ENCODE results near the gene WDR91.

The WDR91 gene

DNA sequence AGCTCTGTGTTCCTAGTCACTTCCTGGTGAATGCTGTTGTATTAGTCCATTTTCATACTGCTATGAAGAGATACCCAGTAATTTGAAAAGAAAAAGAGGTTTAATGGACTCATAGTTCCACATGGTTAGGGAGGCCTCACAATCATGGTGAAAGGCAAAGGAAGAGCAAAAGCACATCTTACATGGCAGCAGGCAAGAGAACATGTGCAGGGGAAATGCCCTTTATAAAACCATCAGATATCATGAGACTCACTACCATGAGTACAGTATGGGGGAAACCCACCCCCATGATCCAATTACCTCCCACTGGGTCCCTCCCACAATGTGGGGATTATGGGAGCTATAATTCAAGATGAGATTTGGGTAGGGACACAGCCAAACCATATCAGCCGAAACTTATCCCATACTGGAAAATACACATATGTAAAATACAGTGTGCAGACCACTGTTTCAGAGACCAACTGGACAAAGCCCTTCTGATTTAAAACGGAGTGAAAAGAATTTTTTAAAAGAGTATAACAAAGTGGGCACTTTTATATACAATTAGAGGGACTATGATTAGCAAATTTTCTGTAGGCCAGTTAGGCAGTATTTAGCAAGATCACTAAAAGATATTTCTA is 48.8 kb downstream of the WDR91 start:
- DNase-seq (ENCODE audit: low read depth in 3 of 3, low spot score in 1 of 3): no peak

DNA sequence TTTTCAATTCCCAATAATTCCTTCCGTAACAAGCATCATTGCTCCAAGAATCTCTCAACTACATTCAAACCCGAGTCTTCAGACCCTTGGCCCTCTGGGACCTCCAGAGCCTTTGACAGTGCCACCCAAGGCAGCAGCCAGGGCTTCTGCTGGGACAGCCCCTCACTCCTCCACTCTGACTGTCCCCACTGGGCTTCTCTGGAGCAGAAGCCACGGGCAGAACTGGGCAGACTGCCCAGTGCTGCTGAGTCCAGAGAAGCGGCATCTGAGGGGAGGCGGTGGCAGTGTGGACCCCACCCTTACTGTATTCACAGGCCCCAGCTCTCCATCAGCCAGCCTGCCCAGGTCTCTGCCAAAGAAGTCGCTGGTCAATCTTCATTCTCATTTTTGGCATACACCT is 49.7 kb downstream of the WDR91 start:
- DNase-seq (ENCODE audit: low read depth in 3 of 3, low spot score in 1 of 3): no peak

DNA sequence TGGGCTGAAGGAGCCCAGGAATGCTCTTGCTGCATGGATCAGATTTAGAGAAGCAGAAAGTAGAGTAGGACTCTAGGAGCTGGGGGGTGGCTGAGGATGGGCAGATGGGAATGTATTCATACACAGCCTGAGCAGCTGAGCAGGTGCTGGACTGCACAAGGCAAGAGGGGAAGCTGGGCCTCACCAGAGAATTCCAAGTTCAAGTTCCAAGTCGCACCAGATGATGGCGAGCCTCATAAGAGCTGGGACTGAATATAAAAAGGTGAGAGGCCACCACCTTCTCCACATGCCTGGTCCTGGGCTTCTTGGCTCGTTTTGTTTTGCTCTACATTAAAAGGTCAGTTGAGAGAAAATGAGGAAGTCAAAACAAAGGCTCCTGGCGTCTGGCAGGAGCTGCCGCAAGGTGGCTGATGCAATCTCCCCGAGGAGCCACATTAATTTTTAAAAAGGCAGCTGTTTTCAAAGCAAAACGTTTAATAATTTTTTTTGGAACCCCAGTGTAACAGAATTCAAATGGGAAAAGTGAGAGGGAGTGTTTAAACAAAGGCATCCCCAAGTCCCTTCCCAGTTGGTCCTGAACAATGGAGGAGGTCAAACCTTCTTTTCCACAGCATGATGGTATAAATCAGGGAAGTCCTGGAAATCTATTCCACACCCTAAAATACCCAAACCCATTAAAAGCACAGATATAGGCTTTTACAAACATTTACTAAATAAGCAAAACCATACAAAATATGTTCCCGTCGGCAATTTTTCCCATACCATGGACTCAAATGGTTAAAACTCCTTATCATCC is 50.3 kb downstream of the WDR91 start:
- DNase-seq (ENCODE audit: low read depth in 3 of 3, low spot score in 1 of 3): no peak

DNA sequence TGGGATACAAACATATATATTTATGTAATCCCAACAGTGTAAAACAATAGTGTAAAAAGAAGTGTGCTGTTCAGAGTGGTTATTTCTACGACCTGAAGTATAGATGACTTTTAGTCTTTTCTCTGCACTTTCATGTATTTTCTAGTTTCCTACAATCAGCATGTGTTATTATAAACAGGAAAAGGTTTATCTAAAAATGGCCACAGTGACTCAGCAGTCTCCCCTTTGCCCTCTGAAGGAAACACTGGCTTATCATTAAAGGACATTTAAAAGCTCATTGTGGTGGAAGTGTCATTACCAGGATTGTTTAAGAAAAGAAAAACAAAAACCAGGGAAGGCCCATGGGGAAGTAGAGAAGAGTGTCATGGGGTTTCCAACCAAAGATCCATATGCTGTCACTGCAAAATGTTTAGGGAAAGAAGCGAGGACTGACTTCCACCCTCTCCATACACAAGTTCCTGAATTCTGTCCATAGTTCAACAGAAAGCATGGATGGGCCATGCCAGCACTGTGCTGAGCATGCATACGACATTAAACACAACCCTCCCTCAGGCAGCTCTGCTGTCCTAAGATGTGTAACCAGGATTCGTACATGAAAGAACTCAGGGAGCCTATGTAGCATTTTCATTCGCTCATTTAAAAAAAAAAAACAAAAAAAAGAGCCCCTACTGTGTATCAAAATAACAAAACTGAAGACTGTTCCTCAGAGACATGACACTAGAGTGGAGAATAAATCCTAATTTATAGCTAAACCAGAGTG is 51.0 kb downstream of the WDR91 start:
- no peak for DNase-seq (ENCODE audit: low read depth in 3 of 3, low spot score in 1 of 3)

DNA sequence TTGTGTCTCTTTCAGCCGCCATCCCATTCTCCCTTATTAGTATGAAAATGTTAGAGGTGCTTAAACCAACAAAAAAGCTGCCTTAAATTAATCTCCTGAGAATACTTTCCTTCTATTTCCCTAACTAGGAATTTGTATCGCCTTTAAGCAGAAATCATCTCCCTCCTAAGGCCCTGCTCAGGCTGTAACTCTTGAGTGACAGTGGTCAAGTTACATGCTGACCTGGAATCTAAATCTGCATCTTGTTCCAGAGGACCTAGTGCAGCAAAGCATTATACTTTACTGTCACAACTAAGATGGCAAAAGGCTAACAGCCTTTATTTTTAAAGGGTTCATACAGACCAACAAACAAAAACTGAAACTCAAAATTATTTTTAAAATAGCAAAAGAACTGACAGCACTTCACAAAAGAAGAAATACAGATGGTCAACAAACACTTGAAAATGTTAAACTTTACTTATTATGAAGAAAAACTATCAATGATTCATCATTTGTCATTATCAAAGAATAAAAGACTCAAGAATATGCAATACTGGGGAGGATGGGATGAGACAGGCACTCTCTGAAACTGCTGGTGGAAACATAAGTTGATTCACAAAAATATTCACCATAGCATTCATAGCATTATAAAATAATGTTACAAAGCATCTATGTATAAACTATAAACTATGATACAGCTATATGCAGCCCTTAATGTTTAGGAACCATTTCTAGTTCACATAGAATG is 51.8 kb downstream of the WDR91 start:
- DNase-seq (ENCODE audit: low read depth in 3 of 3, low spot score in 1 of 3): no peak

DNA sequence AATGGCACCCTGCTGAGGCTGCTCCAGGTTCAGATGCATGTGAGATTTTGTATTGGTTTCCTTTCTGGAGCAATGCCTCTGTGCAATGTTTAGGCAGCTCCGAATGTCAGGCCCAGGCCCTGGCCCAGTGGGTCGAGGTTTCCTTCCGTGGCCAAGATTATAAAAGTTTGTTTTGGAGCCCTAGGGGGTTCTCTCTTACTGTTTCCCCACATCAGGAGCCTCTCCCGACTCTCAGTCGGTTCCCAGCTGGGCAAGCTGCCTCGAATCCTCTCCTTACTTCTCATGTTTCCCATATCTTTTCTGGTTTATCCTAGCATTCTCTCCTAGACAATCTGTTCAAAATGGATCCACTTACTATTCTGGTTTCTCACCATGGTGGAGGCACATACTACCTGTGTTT is 52.5 kb downstream of the WDR91 start:
- no peak for DNase-seq (ENCODE audit: low read depth in 3 of 3, low spot score in 1 of 3)

DNA sequence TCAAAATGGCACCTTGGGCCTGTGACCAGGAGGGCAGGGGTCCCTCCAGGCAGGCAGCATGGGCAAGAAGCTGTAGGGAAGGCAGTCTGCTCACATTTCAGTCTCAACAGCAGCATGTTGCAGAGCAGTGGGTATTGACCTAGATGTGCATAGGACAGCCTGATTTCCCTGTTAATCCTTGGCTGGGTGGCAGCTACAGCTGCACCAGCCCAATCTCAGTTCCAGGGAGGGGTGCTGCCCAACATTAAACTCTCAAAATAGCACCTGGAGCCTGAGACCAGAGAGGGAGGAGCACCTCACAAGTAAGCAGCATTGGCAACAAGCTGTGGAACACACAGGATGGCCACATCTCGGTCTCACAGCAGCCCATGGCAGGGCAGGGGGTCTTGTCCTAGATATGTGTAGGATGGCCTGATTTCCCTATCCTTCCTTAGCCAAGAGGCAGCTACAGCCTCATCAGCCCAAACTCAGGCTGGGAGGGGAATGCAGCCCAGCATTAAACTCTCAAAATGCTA is 53.1 kb downstream of the WDR91 start:
- DNase-seq (ENCODE audit: low read depth in 3 of 3, low spot score in 1 of 3): no peak

DNA sequence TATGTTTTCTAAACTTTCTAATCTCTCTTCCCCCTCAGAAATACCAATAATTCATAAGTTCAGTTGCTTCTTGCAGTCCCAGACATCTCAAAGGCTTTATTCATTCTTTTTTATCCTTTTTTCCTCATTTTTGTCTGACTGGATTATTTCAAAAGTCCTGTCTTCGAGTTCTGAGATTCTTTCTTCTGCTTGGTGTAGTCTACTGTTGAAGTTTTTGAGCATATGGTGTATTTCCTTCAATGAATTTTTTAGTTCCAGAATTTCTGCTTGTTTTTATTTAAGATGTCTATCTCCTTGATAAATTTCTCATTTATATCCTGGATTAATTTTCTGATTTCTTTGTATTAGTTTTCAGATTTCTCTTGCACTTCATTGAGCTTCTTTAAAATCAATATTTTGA is 55.0 kb downstream of the WDR91 start:
- DNase-seq (ENCODE audit: low read depth in 3 of 3, low spot score in 1 of 3): no peak

DNA sequence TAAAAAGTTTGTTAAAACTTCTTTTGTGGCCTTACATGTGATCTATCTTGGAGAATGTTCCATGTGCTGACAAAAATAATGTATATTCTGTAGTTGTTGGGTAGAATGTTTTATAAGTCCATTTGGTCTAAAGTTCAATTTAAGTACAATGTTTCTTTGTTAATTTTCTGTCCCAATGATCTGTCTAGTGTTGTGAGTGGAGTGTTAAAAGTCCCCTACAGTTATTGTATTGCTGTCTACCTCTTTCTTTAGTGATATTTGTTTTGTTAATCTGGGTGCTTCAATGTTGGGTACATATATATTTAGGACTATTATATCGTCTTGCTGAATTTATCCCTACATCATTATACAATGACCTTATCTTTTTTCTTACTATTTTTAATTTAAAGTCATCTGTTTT is 56.6 kb downstream of the WDR91 start:
- no peak for DNase-seq (ENCODE audit: low read depth in 3 of 3, low spot score in 1 of 3)

DNA sequence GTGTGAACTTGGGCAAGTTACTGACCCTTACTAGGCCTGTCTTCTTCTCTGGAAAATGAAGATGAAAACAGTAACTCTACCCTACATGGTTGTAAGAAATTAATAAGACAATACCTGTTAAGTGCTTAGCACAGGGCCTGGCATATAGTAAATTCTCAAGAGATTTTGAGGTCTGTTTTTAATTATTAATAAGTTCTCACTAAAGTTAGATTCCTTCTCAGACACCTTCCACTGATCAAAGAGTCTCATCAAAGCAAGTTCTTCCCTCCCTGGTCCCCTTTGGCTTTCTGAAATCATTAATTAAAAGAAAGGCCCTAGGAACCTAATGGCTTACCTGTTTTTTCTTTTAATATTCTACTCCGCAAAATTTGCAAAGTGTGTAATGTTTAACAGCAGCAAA is 58.9 kb downstream of the WDR91 start:
- no peak for DNase-seq (ENCODE audit: low read depth in 3 of 3, low spot score in 1 of 3)

DNA sequence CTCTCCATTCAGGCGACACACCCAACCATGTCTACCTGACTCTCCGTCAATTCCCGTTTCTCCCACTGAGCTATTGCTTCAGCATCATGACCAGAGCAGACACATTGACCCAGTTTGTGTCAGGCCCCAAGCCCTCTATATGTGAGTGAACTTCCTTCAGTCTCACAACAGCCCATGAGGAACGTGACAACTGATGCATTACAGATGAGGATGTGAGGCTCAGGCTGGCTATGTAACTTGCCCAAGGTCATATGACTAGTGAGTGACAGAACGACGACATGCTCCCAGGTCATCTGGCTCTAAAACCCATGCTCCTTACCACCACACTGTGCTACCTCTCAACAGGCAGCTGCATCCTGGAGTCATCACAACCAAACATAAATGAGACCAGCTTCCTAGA is 59.8 kb downstream of the WDR91 start:
- no peak for DNase-seq (ENCODE audit: low read depth in 3 of 3, low spot score in 1 of 3)

DNA sequence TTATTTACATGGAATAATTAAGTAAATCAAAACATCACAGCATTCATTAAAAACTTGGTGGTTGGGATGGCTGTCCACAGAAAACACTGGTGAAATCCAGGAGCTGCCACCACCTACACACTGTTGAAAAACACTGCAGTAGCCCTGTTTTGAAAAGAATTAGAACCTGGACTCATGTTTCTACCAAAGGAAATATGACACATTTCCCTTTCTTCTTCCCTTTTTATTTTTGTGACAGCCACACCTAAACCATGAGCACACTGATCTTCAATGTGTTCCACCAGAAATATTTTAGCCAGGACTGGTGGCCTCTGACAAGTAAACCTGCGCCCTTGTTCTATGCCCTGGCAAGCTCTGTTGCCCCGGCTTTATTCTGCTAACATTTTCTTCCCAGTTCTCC is 60.2 kb downstream of the WDR91 start:
- DNase-seq (ENCODE audit: low read depth in 3 of 3, low spot score in 1 of 3): no peak

DNA sequence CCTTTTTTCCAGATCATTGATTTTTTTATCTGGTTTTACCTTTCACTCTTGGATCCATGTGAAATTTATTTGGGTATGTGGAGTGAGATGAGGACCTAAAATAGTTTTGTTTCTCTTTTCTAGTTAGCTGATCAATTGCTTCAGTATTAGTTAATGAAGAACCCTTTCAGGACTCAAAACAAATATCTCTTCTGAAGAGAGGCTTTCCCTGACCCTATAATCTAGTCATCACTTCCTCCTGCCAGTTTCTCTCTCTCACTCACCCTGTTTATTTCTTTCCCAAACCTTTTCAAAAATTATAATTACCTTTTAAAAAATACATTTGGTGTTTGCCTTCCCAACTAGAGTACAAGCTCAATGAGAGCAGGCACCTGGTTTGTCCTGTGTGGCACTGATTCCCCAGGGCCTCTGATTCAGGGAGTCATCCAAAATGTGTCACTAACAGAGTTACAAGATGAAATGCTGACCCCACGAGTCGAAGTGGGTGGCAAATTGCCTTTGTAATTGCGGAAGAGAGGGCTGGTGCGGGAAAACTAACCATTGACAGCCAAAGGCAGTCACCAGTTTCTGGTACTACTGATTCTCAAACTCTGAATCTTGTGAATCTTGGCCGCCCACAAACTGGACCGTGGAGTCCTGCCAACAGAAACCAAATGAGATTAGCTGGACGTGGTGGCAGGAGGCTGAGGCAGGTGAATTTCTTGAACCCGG is 61.1 kb downstream of the WDR91 start:
- DNase-seq (ENCODE audit: low read depth in 3 of 3, low spot score in 1 of 3): no peak

DNA sequence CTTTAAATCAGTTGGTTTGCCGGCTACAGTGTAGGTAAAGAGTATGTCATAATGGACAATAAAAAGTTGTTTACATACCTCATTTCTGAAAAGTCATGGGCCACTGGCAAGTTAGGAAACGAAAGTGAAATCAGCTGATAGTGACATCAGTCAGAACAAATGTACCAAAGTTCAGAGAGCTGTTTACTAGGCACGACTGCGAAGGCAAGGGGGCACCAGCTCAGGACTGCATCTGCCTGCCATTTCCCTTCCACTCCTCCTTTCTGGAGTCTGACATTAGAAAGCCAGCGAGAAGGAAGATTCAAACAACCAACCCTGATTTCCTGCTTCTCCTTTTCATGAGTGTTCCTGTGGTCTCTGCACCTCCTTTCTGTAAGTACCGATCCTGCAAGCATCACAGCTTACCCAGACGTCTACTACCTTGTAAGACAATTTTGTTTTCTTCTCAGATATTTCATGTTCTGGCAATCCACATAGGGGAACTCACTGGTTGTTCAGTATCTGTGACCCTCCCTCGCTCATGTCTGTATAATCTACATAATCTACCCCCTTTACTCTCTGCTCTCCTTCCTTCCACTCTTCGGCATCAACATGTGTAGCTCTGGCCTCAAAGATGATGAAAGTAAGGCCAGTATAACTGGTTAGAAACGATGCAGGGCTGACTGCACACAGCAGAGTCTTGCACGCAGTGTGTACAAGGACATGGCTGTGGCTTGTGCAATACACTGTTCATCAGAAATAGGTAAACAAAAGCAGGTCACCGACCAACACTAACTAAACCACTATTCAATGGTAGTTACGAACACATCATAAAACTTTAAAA is 63.2 kb downstream of the WDR91 start, which contains the start of gene TMEM140:
Gene TMEM140 (plus strand): TSS at position 174 of the 823 bp plus-strand sequence. CDS start 16,370 bp downstream, outside the sequence.
- peak in 1 of 3 donors; percentile 28 for DNase-seq (ENCODE audit: low read depth in 3 of 3, low spot score in 1 of 3)

DNA sequence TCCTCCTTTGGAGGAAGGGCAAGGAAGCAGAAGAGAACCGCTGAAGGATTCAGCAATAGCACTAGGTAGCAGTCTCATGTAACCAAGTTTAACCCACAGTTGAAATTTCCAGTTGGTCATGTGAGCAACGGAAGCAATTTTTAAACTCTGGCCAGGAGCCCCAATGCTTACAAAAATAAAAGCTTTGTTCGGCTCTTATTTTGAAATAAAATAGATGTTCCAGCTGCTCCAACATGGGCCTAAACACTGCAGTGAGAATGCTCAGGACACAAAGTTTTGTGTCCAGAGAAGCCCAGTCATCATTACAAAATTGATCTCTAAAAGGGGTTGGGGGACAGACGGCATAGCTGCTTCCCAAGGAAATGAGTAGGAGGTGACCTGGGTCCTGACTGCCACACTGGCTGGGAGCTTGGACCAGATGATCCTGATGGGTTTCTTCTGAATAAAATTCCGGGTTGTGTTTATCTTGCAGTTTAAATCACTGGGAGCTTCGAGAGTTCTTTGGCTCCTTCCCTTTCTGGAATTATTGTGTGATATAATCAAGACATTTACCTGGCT is 63.9 kb downstream of the WDR91 start:
- no peak for DNase-seq (ENCODE audit: low read depth in 3 of 3, low spot score in 1 of 3)

DNA sequence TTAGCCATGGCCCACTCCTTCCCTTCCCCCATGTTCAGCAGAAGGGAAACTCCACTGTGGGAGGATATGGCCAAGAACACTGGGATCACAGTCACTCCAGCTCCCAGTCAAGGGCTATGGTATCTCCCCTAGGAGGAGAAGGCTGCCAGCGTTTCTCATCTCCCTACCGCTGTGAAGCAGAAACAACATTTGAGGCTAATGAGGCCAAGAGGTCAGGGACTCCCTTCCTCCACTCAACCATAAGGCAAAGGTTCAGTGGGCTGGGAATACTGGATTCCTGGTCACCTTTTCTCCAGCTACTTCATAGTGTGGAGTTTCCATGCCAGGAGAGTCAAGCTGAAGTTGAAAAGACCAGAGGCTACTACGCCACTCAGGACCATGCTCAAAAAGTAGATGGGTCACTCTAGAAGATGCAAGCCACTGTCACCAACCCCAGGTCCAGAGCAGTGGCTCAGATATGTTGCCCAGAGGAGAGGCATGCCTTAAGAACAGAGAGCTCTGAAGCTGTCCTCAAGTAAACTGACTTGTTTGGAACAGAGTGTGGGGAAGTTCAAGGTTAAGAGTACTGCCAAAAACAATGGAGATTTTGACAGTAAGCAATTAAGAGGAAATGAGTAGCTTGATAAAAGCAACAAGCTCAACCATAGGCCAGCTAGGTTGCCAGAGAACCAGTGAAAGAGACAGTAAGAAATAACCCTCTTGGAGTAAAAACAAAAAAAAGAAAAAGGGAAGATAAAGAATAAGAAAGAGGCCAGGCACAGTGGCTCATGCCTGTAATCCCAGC is 67.2 kb downstream of the WDR91 start:
- no peak for DNase-seq (ENCODE audit: low read depth in 3 of 3, low spot score in 1 of 3)
